ENCODE data around the gene CLEC7A. TPM values are rescaled to one million over a fixed set of nuclear protein-coding genes. Genes with fewer than 3 reads are reported as not detected.

The CLEC7A gene
- total RNA-seq, 2 donors from 2014 or later = 3.4 to 4.6 TPM

DNA sequence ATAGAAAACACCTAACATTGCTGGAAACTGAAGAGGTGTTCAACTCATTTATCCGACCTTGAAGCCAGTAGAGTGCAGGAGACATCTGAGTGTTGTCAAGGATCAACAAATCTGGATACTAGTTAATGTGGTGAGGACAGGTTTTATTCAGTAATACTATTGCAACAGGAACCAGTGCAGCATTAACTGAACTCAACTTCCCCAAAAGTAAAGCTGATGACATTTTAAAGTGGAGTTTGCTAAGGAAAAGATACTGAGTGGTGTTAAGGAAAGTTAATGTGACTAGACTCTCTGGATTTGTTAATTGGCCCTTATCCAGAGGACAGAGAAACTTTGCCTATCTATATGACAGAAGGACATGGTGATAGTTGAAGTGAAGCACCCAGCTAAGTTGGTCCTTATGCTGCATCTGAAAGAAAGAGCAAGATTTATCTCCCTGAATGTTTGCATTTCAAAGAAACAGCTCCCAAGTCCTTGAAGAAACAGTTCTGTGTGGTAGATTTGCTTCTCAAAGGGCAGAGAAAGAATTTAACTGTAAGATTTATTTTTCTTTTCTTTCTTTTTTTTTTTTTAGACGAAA, 1.2 kb upstream of the CLEC7A start:
- H3K36me3 ChIP-seq = no peaks in the 10 kb centered on the region
- intact Hi-C loops (cut with DNase I) = loop anchor here (10.0 kb wide), 2 partner anchors 96 to 386 kb away; partner anchors contain the start of gene CLEC9A
- no peak for DNase-seq (ENCODE audit: low spot score)
- 68% methylated on average over 2 of the region's 2 CpGs for WGBS
- no peaks in the 10 kb centered on the region for H3K4me1 ChIP-seq (replicated peaks)
- no peak for TF ChIP-seq POLR2A (IDR thresholded peaks at IDR 0.05)
- TF ChIP-seq, protein P1, sequence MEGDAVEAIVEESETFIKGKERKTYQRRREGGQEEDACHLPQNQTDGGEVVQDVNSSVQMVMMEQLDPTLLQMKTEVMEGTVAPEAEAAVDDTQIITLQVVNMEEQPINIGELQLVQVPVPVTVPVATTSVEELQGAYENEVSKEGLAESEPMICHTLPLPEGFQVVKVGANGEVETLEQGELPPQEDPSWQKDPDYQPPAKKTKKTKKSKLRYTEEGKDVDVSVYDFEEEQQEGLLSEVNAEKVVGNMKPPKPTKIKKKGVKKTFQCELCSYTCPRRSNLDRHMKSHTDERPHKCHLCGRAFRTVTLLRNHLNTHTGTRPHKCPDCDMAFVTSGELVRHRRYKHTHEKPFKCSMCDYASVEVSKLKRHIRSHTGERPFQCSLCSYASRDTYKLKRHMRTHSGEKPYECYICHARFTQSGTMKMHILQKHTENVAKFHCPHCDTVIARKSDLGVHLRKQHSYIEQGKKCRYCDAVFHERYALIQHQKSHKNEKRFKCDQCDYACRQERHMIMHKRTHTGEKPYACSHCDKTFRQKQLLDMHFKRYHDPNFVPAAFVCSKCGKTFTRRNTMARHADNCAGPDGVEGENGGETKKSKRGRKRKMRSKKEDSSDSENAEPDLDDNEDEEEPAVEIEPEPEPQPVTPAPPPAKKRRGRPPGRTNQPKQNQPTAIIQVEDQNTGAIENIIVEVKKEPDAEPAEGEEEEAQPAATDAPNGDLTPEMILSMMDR (IDR thresholded peaks at IDR 0.05) = no peak
- no peak for TF ChIP-seq POLR2AphosphoS5 (IDR thresholded peaks at IDR 0.05)
- no peaks in the 10 kb centered on the region for H3K27me3 ChIP-seq (replicated peaks; ENCODE audit: insufficient read depth)
- no peaks in the 10 kb centered on the region for H3K9me3 ChIP-seq
- no peak overlapping the region for H3K27ac ChIP-seq
- no peak overlapping the region for H3K4me3 ChIP-seq

DNA sequence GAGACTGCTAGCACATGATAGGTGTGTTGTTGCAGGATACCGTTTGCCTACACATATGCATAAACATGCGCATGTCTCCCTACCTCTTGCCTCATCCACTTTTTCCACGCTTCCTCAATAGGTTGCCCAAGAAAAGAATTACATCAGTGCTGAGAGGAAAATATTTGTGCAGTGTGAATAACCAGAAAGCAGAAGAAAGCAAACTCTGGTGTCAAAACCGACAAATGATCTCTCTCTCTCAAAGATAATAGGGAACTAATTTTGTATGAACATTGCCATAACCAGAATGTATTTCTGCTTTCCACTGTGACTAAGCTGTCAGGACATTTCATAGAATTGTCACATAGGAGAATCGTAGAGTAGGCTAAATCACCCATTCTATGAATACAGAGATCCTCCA, 1.3 kb downstream of the CLEC7A start:
- no peaks in the 10 kb centered on the region for H3K36me3 ChIP-seq
- H3K27me3 ChIP-seq (replicated peaks; ENCODE audit: insufficient read depth) = no peaks in the 10 kb centered on the region
- DNase-seq (ENCODE audit: low spot score) = no peak
- no peak overlapping the region for H3K27ac ChIP-seq
- intact Hi-C loops (cut with DNase I) = no loop called here
- no peaks in the 10 kb centered on the region for H3K9me3 ChIP-seq
- WGBS = 78% methylated on average over 5 of the region's 5 CpGs
- TF ChIP-seq POLR2A (IDR thresholded peaks at IDR 0.05) (no peak), POLR2AphosphoS5 (IDR thresholded peaks at IDR 0.05) (no peak)
- TF ChIP-seq, protein P1 (IDR thresholded peaks at IDR 0.05) = no peak
- no peak overlapping the region for H3K4me3 ChIP-seq
- no peaks in the 10 kb centered on the region for H3K4me1 ChIP-seq (replicated peaks)

DNA sequence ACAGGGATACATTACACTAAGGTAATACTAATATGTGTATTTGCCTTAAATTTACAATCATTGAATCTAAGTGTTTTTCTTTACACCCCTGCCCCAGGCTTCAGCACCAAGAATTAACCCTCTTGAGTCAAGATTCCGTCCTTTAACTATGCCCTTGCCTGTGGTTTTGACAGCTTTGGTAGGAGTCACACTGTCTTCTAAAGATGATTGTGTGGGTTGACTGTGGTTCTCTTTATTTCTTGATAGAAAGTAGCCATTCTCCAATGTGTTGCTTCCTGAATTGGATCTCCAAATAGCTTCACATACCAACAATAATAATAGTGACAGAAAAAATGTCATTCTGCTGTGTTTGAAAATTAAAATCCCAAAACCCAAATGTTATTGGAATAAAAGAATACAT, 3.6 kb downstream of the CLEC7A start:
- no peaks in the 10 kb centered on the region for H3K27me3 ChIP-seq (replicated peaks; ENCODE audit: insufficient read depth)
- H3K9me3 ChIP-seq = no peaks in the 10 kb centered on the region
- no peak overlapping the region for H3K27ac ChIP-seq
- H3K4me1 ChIP-seq (replicated peaks) = no peaks in the 10 kb centered on the region
- H3K4me3 ChIP-seq = no peak overlapping the region
- TF ChIP-seq, protein P1 (IDR thresholded peaks at IDR 0.05) = no peak
- no peak for TF ChIP-seq POLR2AphosphoS5 (IDR thresholded peaks at IDR 0.05)
- TF ChIP-seq POLR2A (IDR thresholded peaks at IDR 0.05) = no peak
- WGBS = 78% methylated on average over 1 of the region's 1 CpG
- no peaks in the 10 kb centered on the region for H3K36me3 ChIP-seq
- DNase-seq (ENCODE audit: low spot score) = no peak
- intact Hi-C loops (cut with DNase I) = no loop called here

DNA sequence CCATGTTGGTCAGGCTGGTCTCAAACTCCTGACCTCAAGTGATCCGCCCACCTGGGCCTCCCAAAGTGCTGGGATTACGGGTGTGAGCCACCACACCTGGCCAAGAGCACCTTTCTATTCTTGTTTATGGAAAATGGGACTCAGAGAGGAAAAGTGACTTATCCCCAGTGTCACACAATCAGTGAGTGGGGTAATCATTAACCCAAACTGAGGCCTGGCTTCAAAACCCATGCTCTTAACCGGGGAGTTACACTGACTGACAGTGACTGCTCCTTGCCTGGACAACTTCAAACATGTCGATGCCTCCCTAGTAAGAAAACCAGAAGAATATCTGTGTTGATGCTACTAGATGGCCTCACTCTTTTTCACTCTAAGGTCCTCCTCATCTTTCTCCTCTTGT, 7.3 kb downstream of the CLEC7A start:
- no peaks in the 10 kb centered on the region for H3K9me3 ChIP-seq
- TF ChIP-seq POLR2A (IDR thresholded peaks at IDR 0.05) = no peak
- TF ChIP-seq, protein P1 (IDR thresholded peaks at IDR 0.05) = no peak
- TF ChIP-seq POLR2AphosphoS5 (IDR thresholded peaks at IDR 0.05) = no peak
- no peaks in the 10 kb centered on the region for H3K4me1 ChIP-seq (replicated peaks)
- WGBS = 84% methylated on average over 4 of the region's 4 CpGs
- H3K4me3 ChIP-seq = no peak overlapping the region
- H3K27me3 ChIP-seq (replicated peaks; ENCODE audit: insufficient read depth) = no peaks in the 10 kb centered on the region
- H3K36me3 ChIP-seq = no peaks in the 10 kb centered on the region
- DNase-seq (ENCODE audit: low spot score) = no peak
- no peak overlapping the region for H3K27ac ChIP-seq
- intact Hi-C loops (cut with DNase I) = no loop called here

DNA sequence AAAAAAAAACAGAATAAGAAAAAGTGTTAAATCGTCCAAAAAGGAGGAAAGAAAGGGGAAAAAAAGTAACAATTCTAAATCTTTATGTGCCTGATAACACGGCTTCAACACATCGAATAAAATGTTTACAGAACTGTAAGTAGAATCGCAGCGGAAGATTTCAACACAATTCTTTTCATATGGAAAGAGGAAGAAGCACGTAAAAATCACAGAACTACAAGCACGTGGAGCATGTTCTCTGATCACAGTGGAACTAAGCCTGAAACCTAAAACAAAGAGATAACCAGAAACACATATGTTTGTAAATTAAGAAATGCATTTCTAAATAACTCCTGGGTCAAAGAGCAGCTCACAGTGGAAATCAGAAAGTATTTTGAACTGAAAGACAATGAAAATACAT, 8.7 kb downstream of the CLEC7A start:
- WGBS = 47% methylated on average over 7 of the region's 7 CpGs
- H3K9me3 ChIP-seq = no peaks in the 10 kb centered on the region
- no peak overlapping the region for H3K4me3 ChIP-seq
- H3K36me3 ChIP-seq = no peaks in the 10 kb centered on the region
- no peaks in the 10 kb centered on the region for H3K4me1 ChIP-seq (replicated peaks)
- intact Hi-C loops (cut with DNase I) = no loop called here
- TF ChIP-seq, protein P1 (IDR thresholded peaks at IDR 0.05) = no peak
- no peak for TF ChIP-seq POLR2AphosphoS5 (IDR thresholded peaks at IDR 0.05)
- no peak for TF ChIP-seq POLR2A (IDR thresholded peaks at IDR 0.05)
- DNase-seq (ENCODE audit: low spot score) = no peak
- no peak overlapping the region for H3K27ac ChIP-seq
- no peaks in the 10 kb centered on the region for H3K27me3 ChIP-seq (replicated peaks; ENCODE audit: insufficient read depth)

Data from prostate gland (tissue), 2 donors.